PC-9 (cell line): ENCODE measurements around the gene C15orf62. TPM values are rescaled to one million over a fixed set of nuclear protein-coding genes. Genes with fewer than 3 reads are reported as not detected.
A peak's percentile ranks its signal among the peaks of the same experiment; 100 is the strongest.

ENCODE experiments used
- Bru-seq: library from RNA; stranded (reverse); fragments of 400-500 nt; gene quantifications from one replicate; lab custom pipeline; 2021; lab: Mats Ljungman, UMichigan
- BruChase-seq, 2 experiments: library from RNA; stranded (reverse); fragments of 400-500 nt; gene quantifications; one replicate each; lab custom pipeline; 2021; lab: Mats Ljungman, UMichigan
- BruUV-seq: library from RNA; stranded (reverse); fragments of 400-500 nt; replicated peaks from 2 replicates; lab custom pipeline; 2021; lab: Mats Ljungman, UMichigan
- CTCF ChIA-PET: fragments of 300-600 bp; sonication (Branson Sonifier 250); formaldehyde crosslinking; loops from one replicate; lab custom pipeline; 2022; ENCODE audit warnings: antibody characterized with exemption; lab: Charles Lee
- POLR2A ChIA-PET: fragments of 300-600 bp; sonication (Branson Sonifier 250); formaldehyde crosslinking; loops from one replicate; lab custom pipeline; 2022; ENCODE audit warnings: antibody characterized with exemption; ENCODE audit not compliant: unreplicated experiment; lab: Charles Lee
- DNase-seq, 2 experiments: peaks; one replicate each; pipeline versions ENCODE4 v3.0.0 to v3.0.0-alpha.2; 2015 to 2022; ENCODE audit warnings: mixed read lengths in 1 of 2
- H2AFZ ChIP-seq: fragments of 200-600 bp; sonication (generic); 2 replicates; pipeline ENCODE4 v1.8.1; 2017; ENCODE audit warnings: antibody characterized with exemption
- H3F3A ChIP-seq: fragments of 200-600 bp; sonication (generic); 2 replicates; pipeline ENCODE4 v1.8.1; 2017; ENCODE audit warnings: antibody characterized with exemption, mild to moderate bottlenecking, low read depth; ENCODE audit not compliant: insufficient read depth
- H3K27ac ChIP-seq: fragments of 200-600 bp; sonication (generic); 2 replicates; pipeline ENCODE4 v1.6.1; 2016; ENCODE audit warnings: mixed run types
- H3K27me3 ChIP-seq: fragments of 200-600 bp; sonication (generic); 2 replicates; pipeline ENCODE4 v1.6.1; 2016; ENCODE audit warnings: low read depth, mixed run types; ENCODE audit not compliant: insufficient read depth
- H3K36me3 ChIP-seq: fragments of 200-600 bp; sonication (generic); 2 replicates; pipeline ENCODE4 v1.6.1; 2016; ENCODE audit warnings: low read depth, mixed run types
- H3K4me1 ChIP-seq: fragments of 200-600 bp; sonication (generic); replicated peaks from 2 replicates; pipeline ENCODE4 v1.6.1; 2016; ENCODE audit warnings: mixed run types; ENCODE audit not compliant: insufficient read depth
- H3K4me2 ChIP-seq: fragments of 200-600 bp; sonication (generic); 2 replicates; pipeline ENCODE4 v1.6.1; 2017; ENCODE audit warnings: mixed run types
- H3K4me3 ChIP-seq: fragments of 200-600 bp; sonication (generic); 2 replicates; pipeline ENCODE4 v1.6.1; 2016; ENCODE audit warnings: mixed run types
- H3K79me2 ChIP-seq: fragments of 200-600 bp; sonication (generic); 2 replicates; pipeline ENCODE4 v1.6.1; 2017; ENCODE audit warnings: low read depth, mixed run types
- H3K9me2 ChIP-seq: fragments of 200-600 bp; sonication (generic); 2 replicates; pipeline ENCODE4 v1.8.1; 2017; ENCODE audit warnings: mild to moderate bottlenecking; ENCODE audit not compliant: insufficient read depth
- H3K9me3 ChIP-seq: fragments of 200-600 bp; sonication (generic); 2 replicates; pipeline ENCODE4 v1.8.1; 2016; ENCODE audit warnings: low read depth; ENCODE audit not compliant: insufficient read depth
- H4K20me1 ChIP-seq: fragments of 200-600 bp; sonication (generic); 2 replicates; pipeline ENCODE4 v1.8.1; 2017; ENCODE audit not compliant: insufficient read depth
- CTCF ChIP-seq: fragments of 200-600 bp; sonication (generic); conservative IDR thresholded peaks from 2 replicates; pipeline ENCODE4 v1.6.1; 2017; ENCODE audit warnings: mixed run types, antibody characterized with exemption, mild to moderate bottlenecking, moderate library complexity
- EZH2 ChIP-seq: fragments of 200-600 bp; sonication (generic); IDR thresholded peaks from 2 replicates; pipeline ENCODE4 v1.8.0; 2017; ENCODE audit warnings: antibody characterized with exemption, low read depth
- intact Hi-C: fragments of 100-400 bp; cut with micrococcal nuclease; formaldehyde crosslinking; loops from one replicate; pipeline ENCODE4 v1.10.0; 2022; ENCODE audit not compliant: unreplicated experiment
- long read RNA-seq: library from polyadenylated mRNA; stranded (forward); transcript quantifications from one replicate; pipeline ENCODE4 v2.0.0, GENCODE V29; 2022
- total RNA-seq: library from RNA; stranded (reverse); gene quantifications from 2 replicates; pipeline ENCODE4 v1.2.3, GENCODE V29; 2021

The C15orf62 gene
- total RNA-seq (0.23 and 0.33 TPM in 2 replicates), Bru-seq, nascent RNA (not detected), BruChase-seq, experiment 1, labeled RNA remaining after a 2-hour chase (percentile 35 among the genes with signal in this experiment), BruChase-seq, experiment 2, labeled RNA remaining after a 6-hour chase (not detected)
- long read RNA-seq, partial matches to known transcripts = 0 of 1 reads
- long read RNA-seq, other reads (novel, unspliced or antisense) = 0 of 1 reads

- Histone ChIP-seq H3K4me1 (peaks cover 58% of the 10 kb centered on the region), H3K4me3 (peak within 1 kb of the TSS; percentile 41; the same call in 1 of the 2 replicates), H3K9me2 (no peaks in the 10 kb centered on the region), H3K27me3 (no peaks in the 10 kb centered on the region), H2AFZ (no peak within 1 kb of the TSS), H3K27ac (peak within 1 kb of the TSS; percentile 83), H3K9me3 (no peaks in the 10 kb centered on the region), H3K36me3 (no peaks in the 10 kb centered on the region), H3K4me2 (peak within 1 kb of the TSS; percentile 77), H4K20me1 (no peaks in the 10 kb centered on the region), H3K79me2 (no peaks in the 10 kb centered on the region), H3F3A (peaks cover 47% of the 10 kb centered on the region)
- intact Hi-C loops = loop anchor here (1.0 to 10.0 kb wide), 5 partner anchors 14 to 175 kb away; partner anchors contain the start of genes DNAJC17, KNL1, RMDN3 and SPINT1
- DNase-seq = peak; percentile 93 to 94
- TF ChIP-seq EZH2 = no peak
- TF ChIP-seq CTCF = no peak
- POLR2A ChIA-PET = interaction anchor here (0.6 kb wide), 3 partner anchors 17 to 85 kb away, joined by 4 to 5 read pairs (median 4); no protein-coding TSS in a partner anchor
- CTCF ChIA-PET = interaction anchor here (0.5 to 2.0 kb wide), 5 partner anchors 9 to 123 kb away, joined by 4 to 20 read pairs (median 6); no protein-coding TSS in a partner anchor
- no TSS peak for BruUV-seq
Measured at GRCh38 chr15:40769274-40770146, at the start of gene C15orf62. Gene C15orf62 (plus strand): TSS chr15:40769980. CDS start chr15:40770496, 516 bp downstream.

- no peaks in the 10 kb centered on the region for H4K20me1 ChIP-seq
- H3K4me2 ChIP-seq = no peak overlapping the region
- intact Hi-C loops = no loop called here
- no peaks in the 10 kb centered on the region for H3K27me3 ChIP-seq
- no peaks in the 10 kb centered on the region for H3K79me2 ChIP-seq
- no TSS peak for BruUV-seq
- H3K4me3 ChIP-seq = no peak overlapping the region
- ChIA-PET CTCF (no interaction called here), POLR2A (no interaction called here)
- no peaks in the 10 kb centered on the region for H3K9me3 ChIP-seq
- H2AFZ ChIP-seq = no peak overlapping the region
- no peaks in the 10 kb centered on the region for H3K36me3 ChIP-seq
- H3K27ac ChIP-seq = no peak overlapping the region
- no peak for DNase-seq
- TF ChIP-seq CTCF (no peak), EZH2 (no peak)
- no peaks in the 10 kb centered on the region for H3K4me1 ChIP-seq
- H3K9me2 ChIP-seq = no peaks in the 10 kb centered on the region
- H3F3A ChIP-seq = peaks cover 3% of the 10 kb centered on the region; the same call in 1 of the 2 replicates
Measured at GRCh38 chr15:40721701-40722100, 48.1 kb upstream of the C15orf62 start.

GRCh38 chr15:40722354-40722753 lies 47.4 kb upstream of the C15orf62 start:
- Histone ChIP-seq H4K20me1 (no peaks in the 10 kb centered on the region), H3K36me3 (no peaks in the 10 kb centered on the region), H3K4me1 (no peaks in the 10 kb centered on the region), H3K79me2 (no peaks in the 10 kb centered on the region), H3K4me2 (no peak overlapping the region), H3K27ac (no peak overlapping the region), H3K27me3 (no peaks in the 10 kb centered on the region), H3K9me2 (no peaks in the 10 kb centered on the region), H3F3A (peaks cover 3% of the 10 kb centered on the region; the same call in 1 of the 2 replicates), H2AFZ (no peak overlapping the region), H3K9me3 (no peaks in the 10 kb centered on the region), H3K4me3 (no peak overlapping the region)
- no peak for DNase-seq
- TF ChIP-seq CTCF (no peak), EZH2 (no peak)
- ChIA-PET POLR2A (no interaction called here), CTCF (interaction anchor here (0.7 kb wide), 1 partner anchor 13 kb away, joined by 10 read pairs; no protein-coding TSS in a partner anchor)
- BruUV-seq = no TSS peak
- intact Hi-C loops = no loop called here
